ENCODE measurements around the gene MMS19. TPM values are rescaled to one million over a fixed set of nuclear protein-coding genes. Genes with fewer than 3 reads are reported as not detected.
A peak's percentile ranks its signal among the peaks of the same experiment; 100 is the strongest.
"Not testable (repeated sequence)": the region's sequence is repeated elsewhere in the genome, so short reads cannot be mapped to it uniquely, and the experiment has no call there.

Gene MMS19
- polyA plus RNA-seq, 2 donors, result 37.8 to 45.1 TPM

GRCh38 chr10:97435211-97435610 lies 63.0 kb downstream of the MMS19 start:
- no peak overlapping the region for H3K4me3 ChIP-seq (ENCODE audit: low read depth in 1 of 2, low read length in 2 of 2)
- 88 to 93% methylated on average over 6 of the region's 6 CpGs for WGBS, 2 donors
- no peaks in the 10 kb centered on the region for H3K27me3 ChIP-seq (ENCODE audit: control insufficient read depth in 1 of 2, insufficient read depth in 2 of 2, low read length in 2 of 2)
- no peak overlapping the region for H3K27ac ChIP-seq (ENCODE audit: low read depth in 2 of 2, low read length in 1 of 2)
- no peaks in the 10 kb centered on the region for H3K4me1 ChIP-seq (ENCODE audit: control insufficient read depth in 2 of 2, insufficient read depth in 2 of 2, low read length in 1 of 2)
- H3K36me3 ChIP-seq (ENCODE audit: control insufficient read depth in 2 of 2, insufficient read depth in 2 of 2, low read length in 1 of 2), result peaks cover 2 to 17% of the 10 kb centered on the region in 2 donors
- H3K9me3 ChIP-seq (ENCODE audit: control insufficient read depth in 2 of 2, insufficient read depth in 1 of 2, low read depth in 1 of 2, low read length in 1 of 2), result no peaks in the 10 kb centered on the region

- H3K36me3 ChIP-seq (ENCODE audit: control insufficient read depth in 2 of 2, insufficient read depth in 2 of 2, low read length in 1 of 2), result peaks cover 2 to 17% of the 10 kb centered on the region in 2 donors
- no peaks in the 10 kb centered on the region for H3K4me1 ChIP-seq (ENCODE audit: control insufficient read depth in 2 of 2, insufficient read depth in 2 of 2, low read length in 1 of 2)
- H3K9me3 ChIP-seq (ENCODE audit: control insufficient read depth in 2 of 2, insufficient read depth in 1 of 2, low read depth in 1 of 2, low read length in 1 of 2), result no peaks in the 10 kb centered on the region
- 66 to 67% methylated on average over 1 of the region's 1 CpG for WGBS, 2 donors
- H3K27ac ChIP-seq (ENCODE audit: low read depth in 2 of 2, low read length in 1 of 2), result no peak overlapping the region
- H3K27me3 ChIP-seq (ENCODE audit: control insufficient read depth in 1 of 2, insufficient read depth in 2 of 2, low read length in 2 of 2), result no peaks in the 10 kb centered on the region
- no peak overlapping the region for H3K4me3 ChIP-seq (ENCODE audit: low read depth in 1 of 2, low read length in 2 of 2)
Observed at GRCh38 chr10:97434557-97434956, 63.7 kb downstream of the MMS19 start.

- Histone ChIP-seq H3K9me3 (ENCODE audit: control insufficient read depth in 2 of 2, insufficient read depth in 1 of 2, low read depth in 1 of 2, low read length in 1 of 2) (no peaks in the 10 kb centered on the region), H3K36me3 (ENCODE audit: control insufficient read depth in 2 of 2, insufficient read depth in 2 of 2, low read length in 1 of 2) (peaks cover 2 to 14% of the 10 kb centered on the region in 2 donors), H3K4me3 (ENCODE audit: low read depth in 1 of 2, low read length in 2 of 2) (no peak overlapping the region), H3K4me1 (ENCODE audit: control insufficient read depth in 2 of 2, insufficient read depth in 2 of 2, low read length in 1 of 2) (no peaks in the 10 kb centered on the region), H3K27ac (ENCODE audit: low read depth in 2 of 2, low read length in 1 of 2) (no peak overlapping the region), H3K27me3 (ENCODE audit: control insufficient read depth in 1 of 2, insufficient read depth in 2 of 2, low read length in 2 of 2) (no peaks in the 10 kb centered on the region)
Observed at GRCh38 chr10:97434055-97434454, 64.2 kb downstream of the MMS19 start.

- H3K4me3 ChIP-seq (ENCODE audit: low read depth in 1 of 2, low read length in 2 of 2), result peak overlapping the region in 1 of 2 donors; percentile 80
- H3K9me3 ChIP-seq (ENCODE audit: control insufficient read depth in 2 of 2, insufficient read depth in 1 of 2, low read depth in 1 of 2, low read length in 1 of 2), result no peaks in the 10 kb centered on the region
- whole genome bisulfite sequencing, 2 donors, result 41 to 49% methylated on average over 4 of the region's 4 CpGs
- H3K27me3 ChIP-seq (ENCODE audit: control insufficient read depth in 1 of 2, insufficient read depth in 2 of 2, low read length in 2 of 2), result no peaks in the 10 kb centered on the region
- H3K4me1 ChIP-seq (ENCODE audit: control insufficient read depth in 2 of 2, insufficient read depth in 2 of 2, low read length in 1 of 2), result peaks cover 2 to 6% of the 10 kb centered on the region in 2 donors
- H3K36me3 ChIP-seq (ENCODE audit: control insufficient read depth in 2 of 2, insufficient read depth in 2 of 2, low read length in 1 of 2), result peaks cover 2 to 7% of the 10 kb centered on the region in 2 donors
- H3K27ac ChIP-seq (ENCODE audit: low read depth in 2 of 2, low read length in 1 of 2), result peak overlapping the region; percentile 18 to 83
Observed at GRCh38 chr10:97428572-97428981, 69.6 kb downstream of the MMS19 start.

- Histone ChIP-seq H3K4me1 (ENCODE audit: control insufficient read depth in 2 of 2, insufficient read depth in 2 of 2, low read length in 1 of 2) (peaks cover 2 to 6% of the 10 kb centered on the region in 2 donors), H3K4me3 (ENCODE audit: low read depth in 1 of 2, low read length in 2 of 2) (peak overlapping the region; percentile 80 to 90), H3K9me3 (ENCODE audit: control insufficient read depth in 2 of 2, insufficient read depth in 1 of 2, low read depth in 1 of 2, low read length in 1 of 2) (no peaks in the 10 kb centered on the region), H3K27me3 (ENCODE audit: control insufficient read depth in 1 of 2, insufficient read depth in 2 of 2, low read length in 2 of 2) (no peaks in the 10 kb centered on the region), H3K27ac (ENCODE audit: low read depth in 2 of 2, low read length in 1 of 2) (peak overlapping the region; percentile 83 to 91), H3K36me3 (ENCODE audit: control insufficient read depth in 2 of 2, insufficient read depth in 2 of 2, low read length in 1 of 2) (peaks cover 2 to 5% of the 10 kb centered on the region in 2 donors)
- WGBS, 2 donors, result 10 to 13% methylated on average over 9 of the region's 9 CpGs
Observed at GRCh38 chr10:97427571-97428179, 70.5 kb downstream of the MMS19 start.

- peaks cover 2 to 5% of the 10 kb centered on the region in 2 donors for H3K36me3 ChIP-seq (ENCODE audit: control insufficient read depth in 2 of 2, insufficient read depth in 2 of 2, low read length in 1 of 2)
- peaks cover 2 to 6% of the 10 kb centered on the region in 2 donors for H3K4me1 ChIP-seq (ENCODE audit: control insufficient read depth in 2 of 2, insufficient read depth in 2 of 2, low read length in 1 of 2)
- WGBS, 2 donors, result 6 to 10% methylated on average over 34 of the region's 34 CpGs
- peak overlapping the region; percentile 91 to 95 for H3K27ac ChIP-seq (ENCODE audit: low read depth in 2 of 2, low read length in 1 of 2)
- peak overlapping the region; percentile 80 to 90 for H3K4me3 ChIP-seq (ENCODE audit: low read depth in 1 of 2, low read length in 2 of 2)
- no peaks in the 10 kb centered on the region for H3K27me3 ChIP-seq (ENCODE audit: control insufficient read depth in 1 of 2, insufficient read depth in 2 of 2, low read length in 2 of 2)
- no peaks in the 10 kb centered on the region for H3K9me3 ChIP-seq (ENCODE audit: control insufficient read depth in 2 of 2, insufficient read depth in 1 of 2, low read depth in 1 of 2, low read length in 1 of 2)
Observed at GRCh38 chr10:97426776-97427570, 71.2 kb downstream of the MMS19 start.

GRCh38 chr10:97425964-97426775 lies 72.1 kb downstream of the MMS19 start, which contains the start of gene PGAM1:
TSS of gene PGAM1 (plus strand) at chr10:97426191. CDS start at chr10:97426308, 117 bp downstream.
- Histone ChIP-seq H3K4me1 (ENCODE audit: control insufficient read depth in 2 of 2, insufficient read depth in 2 of 2, low read length in 1 of 2) (peaks cover 2 to 6% of the 10 kb centered on the region in 2 donors), H3K27ac (ENCODE audit: low read depth in 2 of 2, low read length in 1 of 2) (peak within 1 kb of the TSS; percentile 91 to 95), H3K9me3 (ENCODE audit: control insufficient read depth in 2 of 2, insufficient read depth in 1 of 2, low read depth in 1 of 2, low read length in 1 of 2) (no peaks in the 10 kb centered on the region), H3K36me3 (ENCODE audit: control insufficient read depth in 2 of 2, insufficient read depth in 2 of 2, low read length in 1 of 2) (peaks cover 0 to 1% of the 10 kb centered on the region in 2 donors), H3K4me3 (ENCODE audit: low read depth in 1 of 2, low read length in 2 of 2) (peak within 1 kb of the TSS; percentile 80 to 90), H3K27me3 (ENCODE audit: control insufficient read depth in 1 of 2, insufficient read depth in 2 of 2, low read length in 2 of 2) (no peaks in the 10 kb centered on the region)
- WGBS, 2 donors, result 0% methylated on average over 70 to 88 of the region's 90 CpGs

GRCh38 chr10:97423757-97424098 lies 74.5 kb downstream of the MMS19 start:
- not testable (repeated sequence) for H3K4me3 ChIP-seq (ENCODE audit: low read depth in 1 of 2, low read length in 2 of 2); H3K27me3 ChIP-seq (ENCODE audit: control insufficient read depth in 1 of 2, insufficient read depth in 2 of 2, low read length in 2 of 2); H3K4me1 ChIP-seq (ENCODE audit: control insufficient read depth in 2 of 2, insufficient read depth in 2 of 2, low read length in 1 of 2); H3K36me3 ChIP-seq (ENCODE audit: control insufficient read depth in 2 of 2, insufficient read depth in 2 of 2, low read length in 1 of 2); H3K9me3 ChIP-seq (ENCODE audit: control insufficient read depth in 2 of 2, insufficient read depth in 1 of 2, low read depth in 1 of 2, low read length in 1 of 2)
- peak overlapping the region in 1 of 2 donors; percentile 65 for H3K27ac ChIP-seq (ENCODE audit: low read depth in 2 of 2, low read length in 1 of 2)
- WGBS, 2 donors, result 81 to 82% methylated on average over 8 of the region's 8 CpGs

GRCh38 chr10:97416565-97416964 lies 81.7 kb downstream of the MMS19 start:
- no peaks in the 10 kb centered on the region for H3K9me3 ChIP-seq (ENCODE audit: control insufficient read depth in 2 of 2, insufficient read depth in 1 of 2, low read depth in 1 of 2, low read length in 1 of 2)
- peak overlapping the region in 1 of 2 donors; percentile 7 for H3K27ac ChIP-seq (ENCODE audit: low read depth in 2 of 2, low read length in 1 of 2)
- no peaks in the 10 kb centered on the region for H3K36me3 ChIP-seq (ENCODE audit: control insufficient read depth in 2 of 2, insufficient read depth in 2 of 2, low read length in 1 of 2)
- H3K27me3 ChIP-seq (ENCODE audit: control insufficient read depth in 1 of 2, insufficient read depth in 2 of 2, low read length in 2 of 2), result no peaks in the 10 kb centered on the region
- peaks cover 0 to 5% of the 10 kb centered on the region in 2 donors for H3K4me1 ChIP-seq (ENCODE audit: control insufficient read depth in 2 of 2, insufficient read depth in 2 of 2, low read length in 1 of 2)
- no peak overlapping the region for H3K4me3 ChIP-seq (ENCODE audit: low read depth in 1 of 2, low read length in 2 of 2)
- WGBS, 2 donors, result 77 to 79% methylated on average over 6 of the region's 6 CpGs

Measured in esophagus (tissue), 2 donors.